Measurements from ENCODE around the gene USP47. TPM values are rescaled to one million over a fixed set of nuclear protein-coding genes. Genes with fewer than 3 reads are reported as not detected.

The USP47 gene
- total RNA-seq, 1 donor from 2014 or later = 71.7 TPM

- no peak for DNase-seq (ENCODE audit: low spot score)
- Mint-ChIP-seq H3K27ac (no peak overlapping the region), H3K4me1 (no peaks in the 10 kb centered on the region), H3K36me3 (no peaks in the 10 kb centered on the region), H3K4me3 (no peak overlapping the region), H3K9me3 (no peaks in the 10 kb centered on the region), H3K27me3 (ENCODE audit: insufficient read depth, low read depth) (peaks cover 5% of the 10 kb centered on the region)
- H3K27ac ChIP-seq = no peak overlapping the region
- H3K9ac ChIP-seq = no peak overlapping the region
- no peaks in the 10 kb centered on the region for H3F3A ChIP-seq (ENCODE audit: low read depth)
- H3K4me3 ChIP-seq = no peak overlapping the region
- no peaks in the 10 kb centered on the region for H3K9me3 ChIP-seq (ENCODE audit: low read depth)
- H4K20me1 ChIP-seq (ENCODE audit: low read depth) = no peaks in the 10 kb centered on the region
- H3K4me1 ChIP-seq = no peaks in the 10 kb centered on the region
- no peaks in the 10 kb centered on the region for H3K79me2 ChIP-seq (ENCODE audit: low read depth)
- no peaks in the 10 kb centered on the region for H3K27me3 ChIP-seq
- no peak overlapping the region for H3K4me2 ChIP-seq
- H3K36me3 ChIP-seq = no peaks in the 10 kb centered on the region
- H2AFZ ChIP-seq (replicated peaks) = no peak overlapping the region
- TF ChIP-seq, protein P1, sequence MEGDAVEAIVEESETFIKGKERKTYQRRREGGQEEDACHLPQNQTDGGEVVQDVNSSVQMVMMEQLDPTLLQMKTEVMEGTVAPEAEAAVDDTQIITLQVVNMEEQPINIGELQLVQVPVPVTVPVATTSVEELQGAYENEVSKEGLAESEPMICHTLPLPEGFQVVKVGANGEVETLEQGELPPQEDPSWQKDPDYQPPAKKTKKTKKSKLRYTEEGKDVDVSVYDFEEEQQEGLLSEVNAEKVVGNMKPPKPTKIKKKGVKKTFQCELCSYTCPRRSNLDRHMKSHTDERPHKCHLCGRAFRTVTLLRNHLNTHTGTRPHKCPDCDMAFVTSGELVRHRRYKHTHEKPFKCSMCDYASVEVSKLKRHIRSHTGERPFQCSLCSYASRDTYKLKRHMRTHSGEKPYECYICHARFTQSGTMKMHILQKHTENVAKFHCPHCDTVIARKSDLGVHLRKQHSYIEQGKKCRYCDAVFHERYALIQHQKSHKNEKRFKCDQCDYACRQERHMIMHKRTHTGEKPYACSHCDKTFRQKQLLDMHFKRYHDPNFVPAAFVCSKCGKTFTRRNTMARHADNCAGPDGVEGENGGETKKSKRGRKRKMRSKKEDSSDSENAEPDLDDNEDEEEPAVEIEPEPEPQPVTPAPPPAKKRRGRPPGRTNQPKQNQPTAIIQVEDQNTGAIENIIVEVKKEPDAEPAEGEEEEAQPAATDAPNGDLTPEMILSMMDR (IDR thresholded peaks at IDR 0.05) = no peak
Measured at GRCh38 chr11:11817957-11818356, 23.8 kb upstream of the USP47 start.

DNA sequence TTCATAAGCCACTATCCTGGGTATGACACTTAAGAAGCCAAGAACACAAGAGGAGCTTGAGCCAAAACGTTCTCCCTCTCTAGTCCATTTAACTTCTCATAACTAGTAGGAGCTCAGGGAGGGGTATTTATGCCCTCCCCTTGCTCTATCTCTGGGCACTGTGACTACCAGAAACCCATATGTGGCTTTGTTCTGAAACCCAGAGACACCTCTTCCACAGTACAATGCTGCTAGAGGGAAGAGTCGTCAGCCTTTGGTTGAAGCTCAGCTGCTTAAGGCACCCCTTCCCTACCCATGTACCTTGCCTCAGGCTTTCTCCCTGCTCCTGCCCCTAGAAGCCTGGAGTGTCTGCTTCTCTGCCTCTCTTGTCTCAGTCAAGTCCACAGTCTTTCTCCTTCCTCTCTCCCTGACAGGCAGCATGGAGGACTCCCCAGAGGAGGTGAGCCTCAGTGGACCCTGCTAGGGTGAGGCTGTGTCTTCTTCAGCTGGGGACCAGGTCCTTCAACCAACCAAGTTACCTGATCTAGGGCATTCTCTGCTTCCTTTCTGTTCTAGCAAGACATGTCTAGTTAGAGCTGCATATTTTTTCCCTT lies 23.1 kb upstream of the USP47 start:
- no peak for DNase-seq (ENCODE audit: low spot score)
- H3K4me1 Mint-ChIP-seq = no peaks in the 10 kb centered on the region
- H3K27ac ChIP-seq = no peak overlapping the region
- no peak overlapping the region for H3K4me2 ChIP-seq
- peaks cover under 1% of the 10 kb centered on the region for H3K9me3 Mint-ChIP-seq
- H3K9ac ChIP-seq = no peak overlapping the region
- no peak overlapping the region for H3K4me3 ChIP-seq
- H3K36me3 ChIP-seq = no peaks in the 10 kb centered on the region
- H4K20me1 ChIP-seq (ENCODE audit: low read depth) = no peaks in the 10 kb centered on the region
- H3K79me2 ChIP-seq (ENCODE audit: low read depth) = no peaks in the 10 kb centered on the region
- no peak overlapping the region for H3K4me3 Mint-ChIP-seq
- no peaks in the 10 kb centered on the region for H3K27me3 ChIP-seq
- peaks cover 5% of the 10 kb centered on the region for H3K27me3 Mint-ChIP-seq (ENCODE audit: insufficient read depth, low read depth)
- no peaks in the 10 kb centered on the region for H3K36me3 Mint-ChIP-seq
- peak overlapping the region; percentile 26 for H2AFZ ChIP-seq (replicated peaks)
- H3K4me1 ChIP-seq = no peaks in the 10 kb centered on the region
- TF ChIP-seq EZH2phosphoT487 (IDR thresholded peaks at IDR 0.05) = no peak
- TF ChIP-seq EZH2 (IDR thresholded peaks at IDR 0.05) = no peak
- TF ChIP-seq, protein P1 (IDR thresholded peaks at IDR 0.05) = no peak
- no peaks in the 10 kb centered on the region for H3K9me3 ChIP-seq (ENCODE audit: low read depth)
- H3F3A ChIP-seq (ENCODE audit: low read depth) = no peaks in the 10 kb centered on the region
- H3K27ac Mint-ChIP-seq = no peak overlapping the region

DNA sequence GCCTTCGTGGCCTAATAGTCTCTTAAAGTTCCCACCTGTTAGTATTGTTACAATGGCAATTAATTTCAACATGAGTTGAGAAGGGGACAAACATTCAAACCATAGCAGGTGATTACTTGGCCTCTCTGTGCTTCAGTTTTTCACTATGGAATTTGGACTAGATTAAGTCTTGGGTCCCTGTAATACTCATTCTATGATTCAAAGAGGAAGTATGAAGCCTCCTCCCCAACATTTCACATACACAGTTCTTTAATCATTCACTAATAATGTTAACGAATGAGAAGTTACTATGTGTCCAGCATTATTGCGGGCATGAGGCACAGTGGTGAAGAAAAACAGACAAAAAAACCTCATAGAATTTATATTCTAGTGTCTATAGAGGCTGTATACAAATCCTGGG lies 19.9 kb upstream of the USP47 start:
- DNase-seq (ENCODE audit: low spot score) = no peak
- Histone ChIP-seq H3K27me3 (no peaks in the 10 kb centered on the region), H4K20me1 (ENCODE audit: low read depth) (no peaks in the 10 kb centered on the region), H3K4me2 (no peak overlapping the region), H3K9ac (no peak overlapping the region), H3K9me3 (ENCODE audit: low read depth) (no peaks in the 10 kb centered on the region), H3K79me2 (ENCODE audit: low read depth) (no peaks in the 10 kb centered on the region), H2AFZ (replicated peaks) (no peak overlapping the region), H3F3A (ENCODE audit: low read depth) (no peaks in the 10 kb centered on the region), H3K4me3 (no peak overlapping the region), H3K4me1 (no peaks in the 10 kb centered on the region), H3K27ac (no peak overlapping the region), H3K36me3 (no peaks in the 10 kb centered on the region)
- H3K4me3 Mint-ChIP-seq = no peak overlapping the region
- H3K4me1 Mint-ChIP-seq = no peaks in the 10 kb centered on the region
- H3K27ac Mint-ChIP-seq = no peak overlapping the region
- H3K9me3 Mint-ChIP-seq = peaks cover 10% of the 10 kb centered on the region
- no peaks in the 10 kb centered on the region for H3K36me3 Mint-ChIP-seq
- H3K27me3 Mint-ChIP-seq (ENCODE audit: insufficient read depth, low read depth) = peaks cover 5% of the 10 kb centered on the region
- TF ChIP-seq EZH2 (IDR thresholded peaks at IDR 0.05) (no peak), EZH2phosphoT487 (IDR thresholded peaks at IDR 0.05) (no peak)
- TF ChIP-seq, protein P1 (IDR thresholded peaks at IDR 0.05) = no peak

All from neural progenitor cell (in vitro differentiated cells).